CD4-positive, alpha-beta T cell treated with Interleukin-15 for 1 hour (primary cell): ENCODE measurements around the gene KANSL1.
"Not testable (repeated sequence)": the region's sequence is repeated elsewhere in the genome, so short reads cannot be mapped to it uniquely, and the experiment has no call there.

Experiments used
- DNase-seq: peaks from one replicate; pipeline ENCODE4 v3.0.0-alpha.2; 2020

The KANSL1 gene

GRCh38 chr17:46135879-46136563 lies 57.2 kb downstream of the KANSL1 start:
- DNase-seq: no peak

GRCh38 chr17:46135126-46135812 lies 58.0 kb downstream of the KANSL1 start:
- DNase-seq: no peak

- DNase-seq: no peak
Observed at GRCh38 chr17:46129302-46129701, 63.9 kb downstream of the KANSL1 start.

- no peak for DNase-seq
Observed at GRCh38 chr17:46128453-46128852, 64.8 kb downstream of the KANSL1 start.

- DNase-seq: no peak
Observed at GRCh38 chr17:46127524-46127923, 65.7 kb downstream of the KANSL1 start.

GRCh38 chr17:46126840-46127239 lies 66.4 kb downstream of the KANSL1 start:
- no peak for DNase-seq

GRCh38 chr17:46125831-46126230 lies 67.4 kb downstream of the KANSL1 start:
- no peak for DNase-seq

- DNase-seq: no peak
Observed at GRCh38 chr17:46124695-46125592, 68.3 kb downstream of the KANSL1 start.

GRCh38 chr17:46123607-46124006 lies 69.6 kb downstream of the KANSL1 start:
- no peak for DNase-seq

GRCh38 chr17:46122486-46122871 lies 70.8 kb downstream of the KANSL1 start:
- no peak for DNase-seq

GRCh38 chr17:46121841-46122485 lies 71.3 kb downstream of the KANSL1 start:
- DNase-seq: no peak

GRCh38 chr17:46121165-46121764 lies 72.0 kb downstream of the KANSL1 start:
- DNase-seq: no peak

- no peak for DNase-seq
Observed at GRCh38 chr17:46120537-46120936, 72.7 kb downstream of the KANSL1 start.

GRCh38 chr17:46120078-46120477 lies 73.2 kb downstream of the KANSL1 start:
- no peak for DNase-seq

- DNase-seq: no peak
Observed at GRCh38 chr17:46118964-46119363, 74.3 kb downstream of the KANSL1 start.

GRCh38 chr17:46117850-46118696 lies 75.2 kb downstream of the KANSL1 start:
- DNase-seq: no peak

- no peak for DNase-seq
Observed at GRCh38 chr17:46117117-46117516, 76.1 kb downstream of the KANSL1 start.

GRCh38 chr17:46115699-46116098 lies 77.5 kb downstream of the KANSL1 start:
- no peak for DNase-seq

- not testable (repeated sequence) for DNase-seq
Observed at GRCh38 chr17:46111236-46111635, 82.0 kb downstream of the KANSL1 start.

GRCh38 chr17:46110219-46110618 lies 83.0 kb downstream of the KANSL1 start:
- no peak for DNase-seq

GRCh38 chr17:46109603-46110189 lies 83.5 kb downstream of the KANSL1 start:
- DNase-seq: no peak
